ENCODE data around the gene DNAH7.

The DNAH7 gene

GRCh38 chr2:195793881-195794280 lies 274.8 kb downstream of the DNAH7 start:
- DNase-seq = no peak

DNA sequence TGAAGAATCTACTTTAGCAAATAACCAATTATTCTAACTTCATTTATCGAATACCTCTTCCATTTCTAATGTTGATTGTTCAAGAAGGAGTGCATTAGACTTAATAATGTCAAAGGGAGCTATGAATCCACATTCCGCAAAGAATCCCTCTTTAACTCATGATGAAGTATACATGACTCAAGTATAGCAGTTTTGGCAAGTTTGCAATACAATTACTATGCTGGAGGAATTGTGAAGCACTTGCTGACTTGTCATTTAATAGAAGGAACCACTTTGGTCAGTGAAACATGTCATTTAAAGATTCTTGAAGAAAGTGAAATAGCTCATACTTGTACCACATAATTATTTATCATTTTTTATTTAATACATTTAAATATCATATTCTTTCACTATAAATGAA lies 286.5 kb downstream of the DNAH7 start:
- no peak for DNase-seq

DNA sequence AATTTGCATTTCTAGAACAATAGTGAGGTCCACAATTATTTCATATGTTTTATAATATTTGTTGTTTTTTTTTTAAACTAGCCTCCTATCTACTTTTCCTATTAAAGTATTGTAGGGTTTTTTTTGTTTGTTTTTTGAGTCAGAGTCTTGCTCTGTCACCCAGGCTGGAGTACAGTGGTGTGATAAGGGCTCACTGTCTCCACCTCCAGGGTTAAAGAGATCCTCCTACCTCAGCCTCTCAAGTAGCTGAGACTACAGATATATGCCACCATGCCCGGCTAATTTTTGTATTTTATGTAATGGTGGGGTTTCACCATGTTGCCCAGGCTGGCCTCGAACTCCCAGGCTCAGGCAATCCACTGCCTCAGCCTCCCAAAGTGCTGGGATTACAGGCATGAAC lies 289.1 kb downstream of the DNAH7 start:
- DNase-seq = no peak

GRCh38 chr2:195769975-195770374 lies 298.7 kb downstream of the DNAH7 start:
- no peak for DNase-seq

GRCh38 chr2:195768431-195768830 lies 300.2 kb downstream of the DNAH7 start:
- no peak for DNase-seq

DNA sequence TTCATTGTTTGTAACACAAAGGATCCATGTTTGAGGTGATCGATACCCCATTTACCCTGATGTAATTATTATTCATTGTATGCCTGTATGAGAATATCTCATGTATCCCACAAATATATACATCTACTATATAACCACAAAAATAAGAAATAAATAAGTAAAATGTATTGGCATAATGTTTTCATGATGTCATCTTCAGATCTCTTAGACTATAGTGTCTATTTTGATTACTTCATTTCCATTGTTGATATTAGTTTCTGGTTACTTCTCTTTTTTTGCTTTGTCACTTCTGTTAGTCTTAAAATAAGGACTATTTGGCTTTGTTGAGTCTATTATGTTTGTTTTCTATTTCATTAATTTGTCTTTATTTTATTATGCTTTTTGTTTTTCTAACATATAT lies 301.9 kb downstream of the DNAH7 start:
- no peak for DNase-seq

DNA sequence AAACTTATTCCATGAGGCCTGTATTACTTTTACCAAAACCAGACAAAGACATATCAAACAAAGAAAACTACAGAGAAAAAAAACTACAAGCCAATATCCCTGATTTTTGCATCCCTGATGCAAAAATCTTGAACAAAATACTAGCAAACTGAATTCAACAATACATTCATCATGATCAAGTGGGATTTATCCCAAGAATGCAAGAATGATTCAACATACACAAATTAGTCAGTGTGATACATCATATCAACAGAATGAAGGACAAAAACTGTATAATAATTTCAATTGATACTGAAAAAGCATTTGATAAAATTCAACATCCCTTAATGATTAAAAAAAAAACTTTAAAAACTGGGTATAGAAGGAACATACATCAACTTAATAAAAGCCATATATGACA lies 304.8 kb downstream of the DNAH7 start:
- DNase-seq = no peak

GRCh38 chr2:195759877-195760276 lies 308.8 kb downstream of the DNAH7 start:
- DNase-seq = no peak

- no peak for DNase-seq
These were observed 309.8 kb downstream of the DNAH7 start for GRCh38 chr2:195758846-195759245.

- no peak for DNase-seq
These were observed 312.3 kb downstream of the DNAH7 start for GRCh38 chr2:195756218-195756942.

DNA sequence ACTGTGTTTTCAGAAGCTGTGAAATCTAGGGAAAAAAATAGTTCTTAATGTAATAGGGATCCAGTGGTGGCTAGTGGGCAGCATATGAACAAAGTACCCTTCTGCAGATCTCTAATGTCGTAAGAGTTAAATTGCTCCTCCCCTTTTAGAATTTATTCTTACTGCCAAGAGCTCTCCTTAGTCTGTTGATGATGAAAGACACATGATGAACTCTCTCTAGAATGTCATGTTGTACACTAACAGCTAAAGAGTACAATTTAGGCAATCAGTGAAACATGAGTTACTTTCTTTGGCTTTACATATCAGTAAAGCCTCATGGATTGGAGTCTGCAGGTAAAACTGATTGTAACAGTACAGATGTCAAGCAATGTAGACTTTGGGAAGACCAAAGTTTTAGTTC lies 327.4 kb downstream of the DNAH7 start:
- no peak for DNase-seq

- no peak for DNase-seq
These were observed 330.9 kb downstream of the DNAH7 start for GRCh38 chr2:195737511-195738325.

DNA sequence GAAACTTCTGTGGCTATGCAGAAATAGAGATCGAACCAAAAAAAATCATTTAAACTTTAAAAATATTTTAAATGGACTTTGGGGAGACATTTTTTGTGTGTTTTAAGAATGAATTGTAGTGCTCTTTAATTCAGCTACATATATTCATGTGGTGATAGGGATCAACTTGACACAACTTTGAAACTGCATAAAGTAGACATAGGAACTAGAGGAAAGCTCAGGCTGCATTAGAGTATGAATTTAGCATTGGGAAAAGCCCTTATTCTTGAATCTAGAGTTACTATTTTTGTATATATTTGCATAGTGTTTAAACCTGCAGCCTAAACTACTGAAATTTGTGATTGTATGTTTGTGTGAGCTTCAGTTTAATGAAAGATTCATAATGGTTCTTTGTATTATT lies 333.3 kb downstream of the DNAH7 start:
- no peak for DNase-seq

DNA sequence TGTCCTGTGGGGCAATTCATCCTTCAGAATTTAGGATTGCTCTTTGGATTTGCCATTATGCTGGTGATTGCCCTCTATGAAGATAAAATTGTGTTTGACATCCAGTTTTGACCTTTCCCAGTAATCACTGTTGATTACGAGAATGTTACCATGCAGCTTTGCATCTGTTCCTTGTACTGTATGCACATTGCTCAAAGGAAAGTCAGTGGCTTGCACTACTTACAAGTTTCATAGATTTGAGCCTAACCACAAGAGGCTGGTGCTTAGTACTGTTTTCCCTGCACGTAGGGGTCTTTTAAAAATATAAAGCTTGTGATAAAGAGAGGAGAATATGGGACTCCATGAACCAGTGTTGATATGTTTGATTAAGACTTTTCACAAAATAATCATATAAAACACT lies 333.7 kb downstream of the DNAH7 start:
- no peak for DNase-seq

- DNase-seq = no peak
These were observed 334.2 kb downstream of the DNAH7 start for GRCh38 chr2:195734395-195734794.

DNA sequence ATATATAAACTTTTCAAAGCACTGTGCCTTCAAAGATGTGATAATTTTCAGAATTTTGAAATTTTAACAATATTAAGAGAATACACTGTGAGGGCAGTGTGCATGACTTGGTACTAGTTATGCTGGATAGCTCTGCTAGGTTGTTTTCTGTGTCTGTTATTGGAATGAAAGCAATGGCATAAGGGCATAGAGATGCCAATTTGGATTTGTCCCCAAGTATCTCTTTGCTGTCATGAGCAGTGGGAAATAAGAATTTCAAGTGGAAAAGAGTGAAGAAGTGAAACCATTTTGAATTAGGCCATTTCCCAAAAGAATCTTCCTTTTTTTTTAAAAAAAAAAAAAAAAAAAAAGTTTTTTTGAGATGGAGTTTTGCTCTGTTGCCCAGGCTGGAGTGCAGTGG lies 334.8 kb downstream of the DNAH7 start:
- DNase-seq = no peak

DNA sequence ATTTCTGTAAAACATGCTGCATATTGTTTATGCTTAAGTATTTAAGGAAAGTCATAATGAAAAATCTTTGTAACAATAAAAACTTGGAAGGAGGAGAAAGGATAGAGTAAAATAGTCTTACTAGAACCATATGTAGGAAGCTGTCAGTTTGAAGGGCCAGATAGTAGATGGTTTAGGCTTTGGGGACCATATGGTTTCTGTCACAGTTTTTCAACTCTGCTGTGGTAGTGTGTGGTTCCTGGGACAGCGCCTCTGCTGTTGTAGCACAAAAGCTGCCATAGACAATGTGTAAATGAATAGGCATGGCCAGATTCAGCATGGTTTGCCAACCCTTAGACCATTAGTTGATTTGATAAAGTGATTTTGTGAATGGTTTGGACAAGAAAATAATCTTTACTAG lies 336.1 kb downstream of the DNAH7 start:
- DNase-seq = no peak

DNA sequence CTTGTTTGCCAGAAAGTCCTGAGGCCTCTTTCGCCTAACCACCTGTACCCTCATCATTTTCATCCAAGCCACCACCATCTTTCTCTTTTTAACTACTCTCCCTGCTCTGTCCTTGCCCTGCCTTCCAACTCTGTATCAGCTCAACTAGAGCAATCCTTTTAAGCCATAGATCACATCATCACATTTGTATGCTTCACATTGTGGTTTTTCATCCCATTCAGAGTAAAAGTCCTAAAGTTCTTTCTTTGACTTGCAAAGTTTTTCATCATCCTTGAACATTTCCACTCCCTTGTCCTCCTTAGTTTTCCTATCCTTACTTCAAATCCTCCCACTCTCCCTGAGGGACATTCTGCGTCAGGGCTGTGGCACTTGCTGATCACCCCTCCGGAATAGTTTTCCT lies 337.7 kb downstream of the DNAH7 start:
- DNase-seq = no peak

GRCh38 chr2:195727106-195727505 lies 341.5 kb downstream of the DNAH7 start:
- DNase-seq = no peak

GRCh38 chr2:195722075-195722474 lies 346.6 kb downstream of the DNAH7 start:
- no peak for DNase-seq

GRCh38 chr2:195721042-195721441 lies 347.6 kb downstream of the DNAH7 start:
- DNase-seq = no peak

DNA sequence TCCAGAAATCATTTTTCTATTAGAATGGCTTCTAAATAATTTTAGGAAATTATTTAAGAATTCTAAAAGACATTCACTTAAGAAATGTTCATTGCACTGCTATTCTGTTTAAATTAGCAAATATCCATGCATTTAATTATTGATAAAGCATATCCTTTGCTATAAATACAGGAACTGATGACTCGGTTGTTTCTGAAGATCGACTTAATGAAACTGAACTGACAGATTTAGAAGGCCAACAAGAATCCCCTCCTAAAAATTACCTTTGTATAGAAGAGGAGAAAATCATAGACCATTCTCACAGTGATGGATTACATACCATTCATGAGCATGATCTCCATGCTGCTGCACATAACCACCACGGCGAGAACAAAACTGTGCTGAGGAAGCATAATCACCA lies 352.2 kb downstream of the DNAH7 start:
- DNase-seq = no peak

DNA sequence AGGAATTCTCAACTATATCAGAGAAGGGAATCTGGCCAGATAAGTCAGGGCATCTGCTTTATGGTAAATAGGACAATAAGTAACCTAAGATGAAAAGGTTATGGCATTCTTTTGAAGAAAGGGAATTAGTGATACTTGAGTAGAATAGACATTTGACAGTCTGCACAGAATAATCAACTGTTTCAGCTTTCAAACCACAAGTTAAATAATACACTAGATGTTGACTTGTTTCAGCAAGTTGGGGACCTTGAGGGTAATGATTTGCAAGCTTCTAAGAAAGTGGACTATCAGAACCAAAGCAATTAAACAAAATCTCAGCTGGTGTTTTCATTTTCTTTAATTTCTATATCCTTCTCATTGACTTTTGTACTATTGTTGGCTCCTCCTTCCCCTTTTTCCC lies 357.2 kb downstream of the DNAH7 start:
- DNase-seq = no peak
